ES-I3 (cell line): ENCODE data around the gene SLC25A36.
"Not testable (repeated sequence)": the region's sequence is repeated elsewhere in the genome, so short reads cannot be mapped to it uniquely, and the experiment has no call there.

Source experiments
- H3K36me3 ChIP-seq: 2 replicates; pipeline ENCODE4 v1.6.1; 2013; ENCODE audit warnings: mild to moderate bottlenecking, low read length, control low read depth, moderate library complexity; ENCODE audit not compliant: insufficient read depth
- H3K4me1 ChIP-seq: 2 replicates; pipeline ENCODE4 v1.6.1; 2013; ENCODE audit warnings: mild to moderate bottlenecking, control low read depth, low read length; ENCODE audit not compliant: insufficient read depth
- H3K9ac ChIP-seq: 2 replicates; pipeline ENCODE4 v1.6.1; 2013; ENCODE audit warnings: low read depth, mild to moderate bottlenecking, low read length, moderate library complexity
- H3K9me3 ChIP-seq: 2 replicates; pipeline ENCODE4 v1.6.1; 2013; ENCODE audit warnings: mild to moderate bottlenecking, low read length, moderate library complexity; ENCODE audit not compliant: control insufficient read depth, insufficient read depth

SLC25A36 gene

GRCh38 chr3:140994316-140994715, 52.7 kb downstream of the SLC25A36 start:
- no peaks in the 10 kb centered on the region for H3K4me1 ChIP-seq
- H3K9me3 ChIP-seq: no peaks in the 10 kb centered on the region
- no peaks in the 10 kb centered on the region for H3K36me3 ChIP-seq
- H3K9ac ChIP-seq: no peak overlapping the region

GRCh38 chr3:140994861-140995260, 53.2 kb downstream of the SLC25A36 start:
- not testable (repeated sequence) for H3K4me1 ChIP-seq, H3K9me3 ChIP-seq, H3K36me3 ChIP-seq, H3K9ac ChIP-seq

- no peak overlapping the region for H3K9ac ChIP-seq
- H3K9me3 ChIP-seq: no peaks in the 10 kb centered on the region
- H3K4me1 ChIP-seq: peaks cover 3% of the 10 kb centered on the region; the same call in 1 of the 2 replicates
- no peaks in the 10 kb centered on the region for H3K36me3 ChIP-seq
Observed at GRCh38 chr3:140995881-140996280, 54.2 kb downstream of the SLC25A36 start.

- Histone ChIP-seq H3K4me1 (peaks cover 3% of the 10 kb centered on the region; the same call in 1 of the 2 replicates), H3K36me3 (no peaks in the 10 kb centered on the region), H3K9ac (no peak overlapping the region), H3K9me3 (no peaks in the 10 kb centered on the region)
Observed at GRCh38 chr3:141000027-141000663, 58.5 kb downstream of the SLC25A36 start.

GRCh38 chr3:141000686-141001085, 59.0 kb downstream of the SLC25A36 start:
- H3K36me3 ChIP-seq: no peaks in the 10 kb centered on the region
- no peak overlapping the region for H3K9ac ChIP-seq
- H3K9me3 ChIP-seq: no peaks in the 10 kb centered on the region
- H3K4me1 ChIP-seq: peaks cover 3% of the 10 kb centered on the region; the same call in 1 of the 2 replicates

- Histone ChIP-seq H3K9ac (no peak overlapping the region), H3K9me3 (no peaks in the 10 kb centered on the region), H3K36me3 (no peaks in the 10 kb centered on the region), H3K4me1 (no peaks in the 10 kb centered on the region)
Observed at GRCh38 chr3:141006344-141006743, 64.7 kb downstream of the SLC25A36 start.

GRCh38 chr3:141009496-141009895, 67.9 kb downstream of the SLC25A36 start:
- H3K4me1 ChIP-seq: peaks cover 5% of the 10 kb centered on the region
- H3K36me3 ChIP-seq: no peaks in the 10 kb centered on the region
- no peaks in the 10 kb centered on the region for H3K9me3 ChIP-seq
- no peak overlapping the region for H3K9ac ChIP-seq

- Histone ChIP-seq H3K4me1 (peaks cover 5% of the 10 kb centered on the region), H3K9ac (no peak overlapping the region), H3K9me3 (no peaks in the 10 kb centered on the region), H3K36me3 (no peaks in the 10 kb centered on the region)
Observed at GRCh38 chr3:141011232-141011996, 69.8 kb downstream of the SLC25A36 start.

GRCh38 chr3:141011997-141012262, 70.3 kb downstream of the SLC25A36 start:
- peaks cover 5% of the 10 kb centered on the region for H3K4me1 ChIP-seq
- H3K9me3 ChIP-seq: no peaks in the 10 kb centered on the region
- no peaks in the 10 kb centered on the region for H3K36me3 ChIP-seq
- no peak overlapping the region for H3K9ac ChIP-seq

GRCh38 chr3:141012571-141012970, 70.9 kb downstream of the SLC25A36 start:
- Histone ChIP-seq H3K9me3 (no peaks in the 10 kb centered on the region), H3K36me3 (no peaks in the 10 kb centered on the region), H3K9ac (no peak overlapping the region), H3K4me1 (peaks cover 5% of the 10 kb centered on the region)

- H3K36me3 ChIP-seq: no peaks in the 10 kb centered on the region
- H3K4me1 ChIP-seq: peaks cover 5% of the 10 kb centered on the region
- H3K9me3 ChIP-seq: no peaks in the 10 kb centered on the region
- no peak overlapping the region for H3K9ac ChIP-seq
Observed at GRCh38 chr3:141015481-141015880, 73.8 kb downstream of the SLC25A36 start.

GRCh38 chr3:141017366-141018322, 76.0 kb downstream of the SLC25A36 start:
- H3K36me3 ChIP-seq, H3K9me3 ChIP-seq, H3K9ac ChIP-seq, H3K4me1 ChIP-seq: not testable (repeated sequence)

- H3K9ac ChIP-seq: no peak overlapping the region
- no peaks in the 10 kb centered on the region for H3K4me1 ChIP-seq
- no peaks in the 10 kb centered on the region for H3K36me3 ChIP-seq
- no peaks in the 10 kb centered on the region for H3K9me3 ChIP-seq
Observed at GRCh38 chr3:141019244-141019643, 77.6 kb downstream of the SLC25A36 start.

GRCh38 chr3:141020143-141020830, 78.7 kb downstream of the SLC25A36 start:
- no peak overlapping the region for H3K9ac ChIP-seq
- no peaks in the 10 kb centered on the region for H3K4me1 ChIP-seq
- no peaks in the 10 kb centered on the region for H3K9me3 ChIP-seq
- H3K36me3 ChIP-seq: no peaks in the 10 kb centered on the region
